ENCODE measurements around the gene HOMER1.

Gene HOMER1

DNA sequence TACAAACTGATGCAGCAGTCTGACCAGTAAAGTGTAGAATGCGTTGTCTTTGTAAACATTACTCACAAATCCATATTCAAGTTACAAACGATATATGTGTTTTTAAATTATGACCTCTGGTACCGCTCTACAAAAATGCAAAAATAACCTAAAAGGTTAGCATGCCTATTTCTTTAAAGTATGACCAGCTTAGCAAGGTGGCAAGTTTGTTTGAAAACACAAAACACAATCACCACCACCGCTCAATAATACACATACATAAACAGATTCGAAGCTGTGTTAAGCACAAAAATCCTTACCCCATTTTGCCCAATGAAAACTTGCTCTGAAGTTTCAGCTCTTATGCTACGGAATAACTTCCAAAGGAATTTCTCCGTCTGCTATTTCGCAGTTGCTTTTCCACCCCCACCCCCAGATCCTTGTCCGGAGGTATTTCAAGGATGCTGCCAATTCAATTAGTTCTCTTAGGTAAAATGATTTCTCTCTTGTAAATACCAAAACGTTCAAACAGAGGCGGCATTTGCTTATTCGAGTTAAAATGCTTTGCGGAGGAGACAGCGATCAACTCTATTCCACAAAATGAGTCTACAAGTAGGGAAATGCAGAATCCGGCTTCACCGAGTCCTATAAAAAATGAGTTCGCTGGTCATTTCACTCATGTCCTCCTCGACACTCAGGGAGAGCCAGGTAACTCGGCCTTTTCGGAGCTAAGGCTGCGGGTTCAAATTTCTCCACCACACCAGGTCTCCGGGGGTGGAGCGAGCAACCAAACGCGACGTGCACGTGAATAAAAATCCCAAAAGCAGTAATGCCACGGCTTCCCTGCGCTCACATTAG, 1.2 kb downstream of the HOMER1 start:
- DNase-seq (ENCODE audit: low read depth), result no peak
- TF ChIP-seq, protein P1, sequence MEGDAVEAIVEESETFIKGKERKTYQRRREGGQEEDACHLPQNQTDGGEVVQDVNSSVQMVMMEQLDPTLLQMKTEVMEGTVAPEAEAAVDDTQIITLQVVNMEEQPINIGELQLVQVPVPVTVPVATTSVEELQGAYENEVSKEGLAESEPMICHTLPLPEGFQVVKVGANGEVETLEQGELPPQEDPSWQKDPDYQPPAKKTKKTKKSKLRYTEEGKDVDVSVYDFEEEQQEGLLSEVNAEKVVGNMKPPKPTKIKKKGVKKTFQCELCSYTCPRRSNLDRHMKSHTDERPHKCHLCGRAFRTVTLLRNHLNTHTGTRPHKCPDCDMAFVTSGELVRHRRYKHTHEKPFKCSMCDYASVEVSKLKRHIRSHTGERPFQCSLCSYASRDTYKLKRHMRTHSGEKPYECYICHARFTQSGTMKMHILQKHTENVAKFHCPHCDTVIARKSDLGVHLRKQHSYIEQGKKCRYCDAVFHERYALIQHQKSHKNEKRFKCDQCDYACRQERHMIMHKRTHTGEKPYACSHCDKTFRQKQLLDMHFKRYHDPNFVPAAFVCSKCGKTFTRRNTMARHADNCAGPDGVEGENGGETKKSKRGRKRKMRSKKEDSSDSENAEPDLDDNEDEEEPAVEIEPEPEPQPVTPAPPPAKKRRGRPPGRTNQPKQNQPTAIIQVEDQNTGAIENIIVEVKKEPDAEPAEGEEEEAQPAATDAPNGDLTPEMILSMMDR (IDR thresholded peaks at IDR 0.05; ENCODE audit: low read depth, low read length, missing control alignments), result no peak

DNA sequence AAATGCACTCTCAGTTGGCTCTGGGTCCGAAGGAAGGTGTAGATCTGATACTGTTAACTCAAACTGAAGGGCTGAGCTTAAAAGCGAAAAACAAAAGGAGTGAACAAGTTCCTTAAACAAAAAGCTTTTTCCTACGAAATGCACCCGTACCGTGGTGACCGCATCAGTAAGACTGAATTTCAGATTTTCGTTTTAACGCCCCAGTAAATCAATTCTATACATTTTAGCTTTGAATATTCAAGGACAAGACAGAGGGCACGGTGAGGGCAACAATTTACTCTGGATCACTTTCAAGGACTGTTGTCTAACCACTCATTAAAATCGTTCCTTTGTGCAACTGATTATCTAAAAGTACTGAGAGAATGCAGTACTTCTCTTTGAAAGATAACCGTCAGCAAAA, 1.9 kb downstream of the HOMER1 start:
- DNase-seq (ENCODE audit: low read depth), result no peak
- peak overlapping the region; percentile 98; the same call in 1 of the 2 replicates for H3K4me3 ChIP-seq (ENCODE audit: low read depth, low read length)
- TF ChIP-seq, protein P1 (IDR thresholded peaks at IDR 0.05; ENCODE audit: low read depth, low read length, missing control alignments), result no peak

More for the DNA sequence above, 1.2 kb downstream of the HOMER1 start:
- H3K4me3 ChIP-seq (ENCODE audit: low read depth, low read length), result peak overlapping the region; percentile 98

DNA sequence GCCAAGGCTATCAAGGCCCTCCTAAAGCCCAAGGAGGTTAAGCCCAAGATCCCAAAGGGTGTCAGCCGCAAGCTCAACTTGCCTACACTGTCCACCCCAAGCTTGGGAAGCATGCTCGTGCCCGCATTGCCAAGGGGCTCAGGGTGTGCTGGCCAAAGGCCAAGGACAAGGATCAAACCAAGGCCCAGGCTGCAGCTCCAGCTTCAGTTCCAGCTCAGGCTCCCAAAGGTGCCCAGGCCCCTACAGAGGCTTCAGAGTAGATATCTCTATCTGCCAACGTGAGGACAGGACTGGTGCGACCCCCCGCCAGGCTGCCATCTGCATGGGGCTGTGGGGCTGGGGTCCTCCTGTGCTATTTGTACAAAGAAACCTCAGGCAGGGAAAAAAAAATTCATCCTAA, 3.3 kb downstream of the HOMER1 start:
- TF ChIP-seq, protein P1 (IDR thresholded peaks at IDR 0.05; ENCODE audit: low read depth, low read length, missing control alignments), result no peak
- no peak for DNase-seq (ENCODE audit: low read depth)
- H3K4me3 ChIP-seq (ENCODE audit: low read depth, low read length), result no peak overlapping the region

DNA sequence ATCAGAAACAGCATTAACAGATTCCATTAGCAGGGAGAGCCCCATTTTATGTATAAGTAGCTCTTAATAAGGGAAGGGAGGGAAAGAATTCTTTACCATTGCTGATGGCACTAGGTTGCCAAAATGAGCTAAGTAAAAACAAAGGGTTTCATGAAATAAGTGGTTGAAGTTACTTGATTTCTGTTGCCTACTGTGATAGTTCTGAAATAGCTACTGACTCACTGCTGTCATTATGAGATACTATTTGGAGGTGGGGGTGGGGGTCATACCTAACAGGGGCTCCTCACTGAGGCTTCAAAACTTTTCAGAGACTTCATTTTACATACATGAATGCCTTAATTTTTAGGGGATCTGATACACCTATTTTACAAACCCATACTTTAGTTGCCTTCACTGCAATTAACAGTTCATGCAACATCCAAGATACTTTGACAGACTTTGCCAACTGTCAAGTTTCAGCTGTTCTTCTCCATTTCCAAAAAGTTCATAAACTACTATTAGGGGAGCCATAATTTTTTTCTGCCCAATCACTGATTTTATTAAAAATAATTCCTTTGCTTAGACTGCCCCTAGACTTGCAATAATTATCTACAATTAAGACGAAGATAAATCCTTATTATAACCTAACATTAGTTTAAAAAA, 4.6 kb downstream of the HOMER1 start:
- TF ChIP-seq, protein P1 (IDR thresholded peaks at IDR 0.05; ENCODE audit: low read depth, low read length, missing control alignments), result no peak
- H3K4me3 ChIP-seq (ENCODE audit: low read depth, low read length), result no peak overlapping the region
- DNase-seq (ENCODE audit: low read depth), result no peak

DNA sequence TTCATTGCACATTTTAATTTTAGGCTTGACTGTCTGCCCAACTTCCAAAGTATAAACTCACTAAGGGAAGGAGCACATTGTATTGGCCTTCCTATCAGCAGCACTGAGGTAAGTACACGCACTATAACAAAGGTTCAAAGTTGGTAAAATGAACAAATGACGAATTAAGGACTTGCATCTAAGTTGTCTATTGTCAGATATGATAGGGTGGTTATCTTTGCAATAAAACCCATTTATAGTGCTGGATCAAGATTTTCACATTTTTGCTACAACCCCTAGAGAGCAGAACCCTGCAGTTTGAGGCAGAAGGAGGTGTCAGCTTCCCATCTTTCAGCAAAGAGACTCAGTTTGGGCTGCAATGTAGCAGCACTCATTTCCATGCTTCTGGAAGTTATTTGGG, 5.1 kb downstream of the HOMER1 start:
- TF ChIP-seq, protein P1 (IDR thresholded peaks at IDR 0.05; ENCODE audit: low read depth, low read length, missing control alignments), result no peak
- H3K4me3 ChIP-seq (ENCODE audit: low read depth, low read length), result no peak overlapping the region
- DNase-seq (ENCODE audit: low read depth), result no peak

DNA sequence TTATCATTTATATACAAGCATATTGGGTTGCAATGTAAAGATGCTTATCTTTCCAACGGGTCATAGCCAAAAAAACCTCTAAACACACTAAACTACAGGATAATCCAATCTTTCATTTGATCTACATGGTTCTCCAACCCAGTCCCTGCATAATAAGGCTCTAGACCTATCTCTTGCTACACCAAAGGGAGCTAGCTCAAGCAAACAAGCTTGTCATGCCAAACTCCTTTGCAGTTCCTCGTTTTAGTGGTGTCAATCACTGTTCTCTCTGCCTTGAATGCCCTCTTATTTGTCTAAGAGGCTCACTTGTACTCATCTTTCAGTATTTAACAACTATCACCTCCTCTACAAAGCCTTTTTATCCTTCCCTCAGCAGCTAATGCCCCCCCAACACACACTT, 5.6 kb downstream of the HOMER1 start:
- TF ChIP-seq, protein P1 (IDR thresholded peaks at IDR 0.05; ENCODE audit: low read depth, low read length, missing control alignments), result no peak
- no peak for DNase-seq (ENCODE audit: low read depth)
- no peak overlapping the region for H3K4me3 ChIP-seq (ENCODE audit: low read depth, low read length)
